ENCODE measurements around the gene MAST4. TPM values are rescaled to one million over a fixed set of nuclear protein-coding genes. Genes with fewer than 3 reads are reported as not detected.

The MAST4 gene
- total RNA-seq, 1 donor from 2014 or later: 10.5 TPM

- Mint-ChIP-seq H3K36me3 (ENCODE audit: unreplicated experiment) (no peaks in the 10 kb centered on the region), H3K4me3 (ENCODE audit: unreplicated experiment) (no peak overlapping the region), H3K4me1 (ENCODE audit: unreplicated experiment) (peaks cover 13% of the 10 kb centered on the region), H3K27me3 (ENCODE audit: unreplicated experiment) (peaks cover 10% of the 10 kb centered on the region), H3K27ac (ENCODE audit: unreplicated experiment) (no peak overlapping the region), H3K9me3 (ENCODE audit: unreplicated experiment) (no peaks in the 10 kb centered on the region)
- TF ChIP-seq CTCF (IDR thresholded peaks at IDR 0.05): no peak
- DNase-seq (ENCODE audit: extremely low spot score, unreplicated experiment): no peak
These were observed 141.9 kb downstream of the MAST4 start for GRCh38 chr5:66738136-66738535.

GRCh38 chr5:66739021-66739420, 142.8 kb downstream of the MAST4 start:
- Mint-ChIP-seq H3K9me3 (ENCODE audit: unreplicated experiment) (no peaks in the 10 kb centered on the region), H3K4me1 (ENCODE audit: unreplicated experiment) (peaks cover 15% of the 10 kb centered on the region), H3K36me3 (ENCODE audit: unreplicated experiment) (no peaks in the 10 kb centered on the region), H3K27me3 (ENCODE audit: unreplicated experiment) (peaks cover 10% of the 10 kb centered on the region), H3K27ac (ENCODE audit: unreplicated experiment) (no peak overlapping the region), H3K4me3 (ENCODE audit: unreplicated experiment) (no peak overlapping the region)
- no peak for TF ChIP-seq CTCF (IDR thresholded peaks at IDR 0.05)
- DNase-seq (ENCODE audit: extremely low spot score, unreplicated experiment): no peak

GRCh38 chr5:66739951-66740350, 143.8 kb downstream of the MAST4 start:
- Mint-ChIP-seq H3K4me1 (ENCODE audit: unreplicated experiment) (peaks cover 16% of the 10 kb centered on the region), H3K4me3 (ENCODE audit: unreplicated experiment) (no peak overlapping the region), H3K27ac (ENCODE audit: unreplicated experiment) (peak overlapping the region; percentile 29), H3K36me3 (ENCODE audit: unreplicated experiment) (no peaks in the 10 kb centered on the region), H3K9me3 (ENCODE audit: unreplicated experiment) (no peaks in the 10 kb centered on the region), H3K27me3 (ENCODE audit: unreplicated experiment) (peaks cover 8% of the 10 kb centered on the region)
- TF ChIP-seq CTCF (IDR thresholded peaks at IDR 0.05): no peak
- DNase-seq (ENCODE audit: extremely low spot score, unreplicated experiment): no peak

- peaks cover 8% of the 10 kb centered on the region for H3K27me3 Mint-ChIP-seq (ENCODE audit: unreplicated experiment)
- H3K27ac Mint-ChIP-seq (ENCODE audit: unreplicated experiment): no peak overlapping the region
- H3K9me3 Mint-ChIP-seq (ENCODE audit: unreplicated experiment): peaks cover 3% of the 10 kb centered on the region
- no peaks in the 10 kb centered on the region for H3K36me3 Mint-ChIP-seq (ENCODE audit: unreplicated experiment)
- peaks cover 16% of the 10 kb centered on the region for H3K4me1 Mint-ChIP-seq (ENCODE audit: unreplicated experiment)
- DNase-seq (ENCODE audit: extremely low spot score, unreplicated experiment): no peak
- no peak overlapping the region for H3K4me3 Mint-ChIP-seq (ENCODE audit: unreplicated experiment)
- no peak for TF ChIP-seq CTCF (IDR thresholded peaks at IDR 0.05)
These were observed 145.2 kb downstream of the MAST4 start for GRCh38 chr5:66741394-66741793.

- Mint-ChIP-seq H3K4me3 (ENCODE audit: unreplicated experiment) (no peak overlapping the region), H3K36me3 (ENCODE audit: unreplicated experiment) (no peaks in the 10 kb centered on the region), H3K27ac (ENCODE audit: unreplicated experiment) (no peak overlapping the region), H3K4me1 (ENCODE audit: unreplicated experiment) (peaks cover 16% of the 10 kb centered on the region), H3K27me3 (ENCODE audit: unreplicated experiment) (peaks cover 5% of the 10 kb centered on the region), H3K9me3 (ENCODE audit: unreplicated experiment) (peaks cover 3% of the 10 kb centered on the region)
- peak; percentile 19 for TF ChIP-seq CTCF (IDR thresholded peaks at IDR 0.05)
- no peak for DNase-seq (ENCODE audit: extremely low spot score, unreplicated experiment)
These were observed 146.1 kb downstream of the MAST4 start for GRCh38 chr5:66742083-66742895.

Measured in osteocyte (in vitro differentiated cells).